PC-3 (cell line): Measurements from ENCODE around the gene PTCH1. TPM values are rescaled to one million over a fixed set of nuclear protein-coding genes. Genes with fewer than 3 reads are reported as not detected.

Experiments
- ATAC-seq: fragments of 200-7000 bp; cut with Tn5 transposase; 2 replicates; pipeline ENCODE4 v1.9.1; 2020; ENCODE audit warnings: mild to moderate bottlenecking, moderate library complexity
- BruUV-seq: library from RNA; stranded (reverse); fragments of 400-500 nt; replicated peaks from 2 replicates; lab custom pipeline; 2021; lab: Mats Ljungman, UMichigan
- CTCF ChIA-PET: fragments of 300-600 bp; sonication (Branson Sonifier 250); formaldehyde crosslinking; loops from one replicate; lab custom pipeline; 2022; ENCODE audit warnings: antibody characterized with exemption; lab: Charles Lee
- POLR2A ChIA-PET: fragments of 300-600 bp; sonication (Branson Sonifier 250); formaldehyde crosslinking; loops from one replicate; lab custom pipeline; 2022; ENCODE audit warnings: antibody characterized with exemption; ENCODE audit not compliant: unreplicated experiment; lab: Charles Lee
- DNase-seq: peaks from one replicate; pipeline ENCODE4 v3.0.0-alpha.2; 2015
- H2AFZ ChIP-seq: fragments of 300-600 bp; sonication (generic); 2 replicates; pipeline ENCODE4 v1.6.0; 2016; ENCODE audit warnings: antibody characterized with exemption, low read length
- H3F3A ChIP-seq: fragments of 300-600 bp; sonication (generic); one replicate; pipeline ENCODE4 v1.6.0; 2017; ENCODE audit warnings: antibody characterized with exemption, low read length, control low read depth, mild to moderate bottlenecking; ENCODE audit not compliant: unreplicated experiment
- H3K27ac ChIP-seq: fragments of 300-600 bp; sonication (generic); 2 replicates; pipeline ENCODE4 v1.5.1; 2016; ENCODE audit warnings: mild to moderate bottlenecking, low read length
- H3K27me3 ChIP-seq: fragments of 300-600 bp; sonication (generic); 2 replicates; pipeline ENCODE4 v1.6.1; 2016; ENCODE audit warnings: low read length, mixed read lengths
- H3K36me3 ChIP-seq: fragments of 300-600 bp; sonication (generic); 2 replicates; pipeline ENCODE4 v1.6.1; 2016; ENCODE audit warnings: low read depth, mixed run types, low read length, mixed read lengths
- H3K4me1 ChIP-seq: fragments of 300-600 bp; sonication (generic); 2 replicates; pipeline ENCODE4 v1.5.1; 2016; ENCODE audit warnings: low read length; ENCODE audit not compliant: insufficient read depth
- H3K4me2 ChIP-seq: fragments of 300-600 bp; sonication (generic); 2 replicates; pipeline ENCODE4 v1.6.0; 2016; ENCODE audit warnings: low read length
- H3K4me3 ChIP-seq: fragments of 300-600 bp; sonication (generic); 2 replicates; pipeline ENCODE4 v1.5.1; 2016; ENCODE audit warnings: mild to moderate bottlenecking, low read length, mixed read lengths
- H3K79me2 ChIP-seq: fragments of 300-600 bp; sonication (generic); 2 replicates; pipeline ENCODE4 v1.6.1; 2017; ENCODE audit warnings: low read length, mixed read lengths
- H3K9ac ChIP-seq: fragments of 300-600 bp; sonication (generic); 2 replicates; pipeline ENCODE4 v1.6.0; 2016; ENCODE audit warnings: mild to moderate bottlenecking, low read length
- H3K9me2 ChIP-seq: fragments of 300-600 bp; sonication (generic); replicated peaks from 2 replicates; pipeline ENCODE4 v1.6.1; 2016; ENCODE audit warnings: mixed run types, low read length, mixed read lengths
- H3K9me3 ChIP-seq: fragments of 300-600 bp; sonication (generic); 2 replicates; pipeline ENCODE4 v1.6.1; 2016; ENCODE audit warnings: low read length, mixed read lengths
- H4K20me1 ChIP-seq: fragments of 300-600 bp; sonication (generic); 2 replicates; pipeline ENCODE4 v1.6.1; 2016; ENCODE audit warnings: low read length, mixed read lengths
- EZH2 ChIP-seq: fragments of 300-600 bp; sonication (generic); IDR thresholded peaks from one replicate; pipeline ENCODE4 v1.6.1; 2017; ENCODE audit warnings: antibody characterized with exemption, mild to moderate bottlenecking, low read length; ENCODE audit not compliant: unreplicated experiment
- EZH2phosphoT487 ChIP-seq: fragments of 300-600 bp; sonication (generic); IDR thresholded peaks from 2 replicates; pipeline ENCODE4 v1.6.1; 2018; ENCODE audit warnings: mild to moderate bottlenecking, antibody characterized with exemption, low read length, borderline replicate concordance
- intact Hi-C: fragments of 100-400 bp; cut with micrococcal nuclease; formaldehyde crosslinking; loops from 2 replicates; pipeline ENCODE4 v1.9.0; 2023
- total RNA-seq: library from RNA; depleted of rRNA; stranded (reverse); fragments of >200 nt; gene quantifications from 2 replicates; pipeline ENCODE4 v1.2.3, GENCODE V29; 2014
- TF ChIP-seq, protein P1 (sequence below): fragments of 300-600 bp; sonication (generic); conservative IDR thresholded peaks from 2 replicates; pipeline ENCODE4 v1.5.1; 2017; ENCODE audit warnings: antibody characterized with exemption, low read depth, mild to moderate bottlenecking, low read length

Gene PTCH1
- total RNA-seq, 1 experiment from 2014 or later = 0.77 TPM

DNA sequence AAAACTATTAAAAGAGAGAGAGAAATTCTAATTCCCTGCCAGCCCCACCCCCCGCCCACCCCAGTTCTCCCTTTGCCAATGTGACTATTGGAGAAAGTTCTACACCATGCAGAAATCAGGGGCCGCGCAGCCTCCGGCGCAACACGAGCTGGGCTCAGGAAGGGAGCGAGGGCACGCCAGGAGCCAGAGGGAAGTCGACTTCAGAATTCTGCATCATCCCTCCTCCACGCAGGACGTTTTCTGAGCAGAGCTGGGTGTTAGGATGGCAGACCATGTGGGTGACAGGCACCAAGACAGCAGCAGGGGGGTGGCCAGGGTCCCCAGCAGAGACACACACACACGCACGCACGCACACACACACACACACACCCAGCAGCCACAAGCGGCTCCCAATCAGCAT lies 72.6 kb downstream of the PTCH1 start:
- H3K9me2 ChIP-seq = no peaks in the 10 kb centered on the region
- H3K79me2 ChIP-seq = no peaks in the 10 kb centered on the region
- POLR2A ChIA-PET = no interaction called here
- TF ChIP-seq EZH2phosphoT487 (no peak), EZH2 (no peak)
- TF ChIP-seq, protein P1, sequence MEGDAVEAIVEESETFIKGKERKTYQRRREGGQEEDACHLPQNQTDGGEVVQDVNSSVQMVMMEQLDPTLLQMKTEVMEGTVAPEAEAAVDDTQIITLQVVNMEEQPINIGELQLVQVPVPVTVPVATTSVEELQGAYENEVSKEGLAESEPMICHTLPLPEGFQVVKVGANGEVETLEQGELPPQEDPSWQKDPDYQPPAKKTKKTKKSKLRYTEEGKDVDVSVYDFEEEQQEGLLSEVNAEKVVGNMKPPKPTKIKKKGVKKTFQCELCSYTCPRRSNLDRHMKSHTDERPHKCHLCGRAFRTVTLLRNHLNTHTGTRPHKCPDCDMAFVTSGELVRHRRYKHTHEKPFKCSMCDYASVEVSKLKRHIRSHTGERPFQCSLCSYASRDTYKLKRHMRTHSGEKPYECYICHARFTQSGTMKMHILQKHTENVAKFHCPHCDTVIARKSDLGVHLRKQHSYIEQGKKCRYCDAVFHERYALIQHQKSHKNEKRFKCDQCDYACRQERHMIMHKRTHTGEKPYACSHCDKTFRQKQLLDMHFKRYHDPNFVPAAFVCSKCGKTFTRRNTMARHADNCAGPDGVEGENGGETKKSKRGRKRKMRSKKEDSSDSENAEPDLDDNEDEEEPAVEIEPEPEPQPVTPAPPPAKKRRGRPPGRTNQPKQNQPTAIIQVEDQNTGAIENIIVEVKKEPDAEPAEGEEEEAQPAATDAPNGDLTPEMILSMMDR = no peak
- DNase-seq (no peak), ATAC-seq (no peak)
- CTCF ChIA-PET = no interaction called here
- BruUV-seq = no TSS peak
- no peak overlapping the region for H3K4me3 ChIP-seq
- H3K27ac ChIP-seq = no peak overlapping the region
- H3K4me1 ChIP-seq = no peaks in the 10 kb centered on the region
- no peaks in the 10 kb centered on the region for H3K27me3 ChIP-seq
- H3K9ac ChIP-seq = no peak overlapping the region
- H3K9me3 ChIP-seq = no peaks in the 10 kb centered on the region
- intact Hi-C loops = no loop called here
- no peaks in the 10 kb centered on the region for H3F3A ChIP-seq
- no peak overlapping the region for H3K4me2 ChIP-seq
- H2AFZ ChIP-seq = no peak overlapping the region
- no peaks in the 10 kb centered on the region for H4K20me1 ChIP-seq
- no peaks in the 10 kb centered on the region for H3K36me3 ChIP-seq

DNA sequence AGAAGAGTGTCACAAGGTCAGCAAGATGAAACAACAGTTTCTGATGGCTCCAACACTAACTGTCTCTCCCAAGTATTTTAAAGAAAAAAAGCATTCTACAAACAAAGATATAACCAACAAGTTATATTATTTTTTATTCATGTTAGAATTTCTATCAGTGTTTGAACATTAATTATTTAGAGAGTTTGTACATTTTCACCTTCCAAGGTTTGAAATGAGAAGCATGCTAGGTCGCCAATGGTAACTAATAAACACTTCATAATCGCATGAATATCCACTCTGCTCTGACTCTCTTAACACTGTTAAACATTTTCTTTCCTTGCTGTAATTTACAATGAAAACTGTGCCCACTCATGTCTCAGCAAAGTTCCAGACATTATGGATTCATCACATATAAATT lies 73.5 kb downstream of the PTCH1 start:
- Histone ChIP-seq H3K27ac (no peak overlapping the region), H3K36me3 (no peaks in the 10 kb centered on the region), H3K27me3 (no peaks in the 10 kb centered on the region), H3K4me3 (no peak overlapping the region), H3K4me1 (no peaks in the 10 kb centered on the region), H3F3A (no peaks in the 10 kb centered on the region), H3K9ac (no peak overlapping the region), H3K4me2 (no peak overlapping the region), H3K9me2 (no peaks in the 10 kb centered on the region), H2AFZ (no peak overlapping the region), H3K9me3 (no peaks in the 10 kb centered on the region), H4K20me1 (no peaks in the 10 kb centered on the region), H3K79me2 (no peaks in the 10 kb centered on the region)
- ATAC-seq = no peak
- intact Hi-C loops = no loop called here
- DNase-seq = no peak
- TF ChIP-seq EZH2 = no peak
- TF ChIP-seq EZH2phosphoT487 = no peak
- TF ChIP-seq, protein P1 = no peak
- POLR2A ChIA-PET = no interaction called here
- BruUV-seq = no TSS peak
- CTCF ChIA-PET = no interaction called here

DNA sequence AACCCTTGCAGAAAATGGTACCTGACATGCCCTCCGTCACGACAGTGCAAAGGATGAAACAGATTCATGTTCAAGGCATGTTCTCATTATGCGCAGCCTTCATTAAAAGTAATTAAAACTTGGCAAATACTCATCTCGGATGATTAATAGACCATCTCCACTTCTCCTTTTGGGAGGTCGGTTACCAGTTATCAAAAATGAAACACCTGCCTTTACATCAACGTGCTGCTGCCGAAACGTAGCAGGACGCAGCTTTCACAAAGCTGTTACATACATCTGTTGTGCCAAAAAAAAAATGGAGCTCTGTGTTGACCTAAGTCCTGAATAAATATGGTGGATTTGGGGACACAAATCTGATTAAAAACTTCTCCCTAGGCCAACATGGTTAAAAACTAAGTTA lies 75.7 kb downstream of the PTCH1 start:
- intact Hi-C loops = no loop called here
- H3K4me1 ChIP-seq = no peaks in the 10 kb centered on the region
- POLR2A ChIA-PET = no interaction called here

More for the DNA sequence above, 75.7 kb downstream of the PTCH1 start:
- DNase-seq = no peak
- no peak overlapping the region for H3K4me2 ChIP-seq
- BruUV-seq = no TSS peak
- no peaks in the 10 kb centered on the region for H3K9me3 ChIP-seq
- no peak for ATAC-seq
- CTCF ChIA-PET = no interaction called here
- no peaks in the 10 kb centered on the region for H3K27me3 ChIP-seq
- no peaks in the 10 kb centered on the region for H3K79me2 ChIP-seq
- H3K4me3 ChIP-seq = no peak overlapping the region
- H3F3A ChIP-seq = no peaks in the 10 kb centered on the region
- no peak overlapping the region for H3K9ac ChIP-seq
- no peaks in the 10 kb centered on the region for H4K20me1 ChIP-seq
- no peaks in the 10 kb centered on the region for H3K9me2 ChIP-seq
- no peak overlapping the region for H2AFZ ChIP-seq
- no peaks in the 10 kb centered on the region for H3K36me3 ChIP-seq
- TF ChIP-seq EZH2phosphoT487 (no peak), EZH2 (no peak)
- TF ChIP-seq, protein P1 = no peak
- H3K27ac ChIP-seq = no peak overlapping the region
